ENCODE results near the gene PDIA6. TPM values are rescaled to one million over a fixed set of nuclear protein-coding genes. Genes with fewer than 3 reads are reported as not detected.

Gene PDIA6
- total RNA-seq, 1 donor from 2014 or later, result 85.8 TPM

GRCh38 chr2:10860081-10860813, 47.7 kb upstream of the PDIA6 start:
- Mint-ChIP-seq H3K4me1 (ENCODE audit: low read depth, unreplicated experiment) (no peaks in the 10 kb centered on the region), H3K27me3 (ENCODE audit: unreplicated experiment) (peaks cover 5% of the 10 kb centered on the region), H3K36me3 (ENCODE audit: unreplicated experiment) (no peaks in the 10 kb centered on the region), H3K9me3 (ENCODE audit: unreplicated experiment) (no peaks in the 10 kb centered on the region), H3K4me3 (ENCODE audit: unreplicated experiment) (no peak overlapping the region), H3K27ac (ENCODE audit: unreplicated experiment) (no peak overlapping the region)
- no peak for DNase-seq
- TF ChIP-seq CTCF (IDR thresholded peaks at IDR 0.05; ENCODE audit: partially characterized antibody, unreplicated experiment), result no peak

- DNase-seq, result no peak
- Mint-ChIP-seq H3K27ac (ENCODE audit: unreplicated experiment) (no peak overlapping the region), H3K9me3 (ENCODE audit: unreplicated experiment) (no peaks in the 10 kb centered on the region), H3K4me1 (ENCODE audit: low read depth, unreplicated experiment) (peaks cover 6% of the 10 kb centered on the region), H3K36me3 (ENCODE audit: unreplicated experiment) (no peaks in the 10 kb centered on the region), H3K27me3 (ENCODE audit: unreplicated experiment) (peaks cover 5% of the 10 kb centered on the region), H3K4me3 (ENCODE audit: unreplicated experiment) (no peak overlapping the region)
- TF ChIP-seq CTCF (IDR thresholded peaks at IDR 0.05; ENCODE audit: partially characterized antibody, unreplicated experiment), result no peak
Observed at GRCh38 chr2:10859278-10859677, 46.7 kb upstream of the PDIA6 start.

GRCh38 chr2:10848541-10848940, 36.0 kb upstream of the PDIA6 start:
- no peak for TF ChIP-seq CTCF (IDR thresholded peaks at IDR 0.05; ENCODE audit: partially characterized antibody, unreplicated experiment)
- Mint-ChIP-seq H3K4me3 (ENCODE audit: unreplicated experiment) (no peak overlapping the region), H3K27ac (ENCODE audit: unreplicated experiment) (no peak overlapping the region), H3K36me3 (ENCODE audit: unreplicated experiment) (no peaks in the 10 kb centered on the region), H3K9me3 (ENCODE audit: unreplicated experiment) (peaks cover 1% of the 10 kb centered on the region), H3K27me3 (ENCODE audit: unreplicated experiment) (peaks cover 2% of the 10 kb centered on the region), H3K4me1 (ENCODE audit: low read depth, unreplicated experiment) (peaks cover 3% of the 10 kb centered on the region)
- no peak for DNase-seq

GRCh38 chr2:10847008-10847407, 34.4 kb upstream of the PDIA6 start:
- no peak overlapping the region for H3K4me3 Mint-ChIP-seq (ENCODE audit: unreplicated experiment)
- H3K36me3 Mint-ChIP-seq (ENCODE audit: unreplicated experiment), result no peaks in the 10 kb centered on the region
- peaks cover 3% of the 10 kb centered on the region for H3K4me1 Mint-ChIP-seq (ENCODE audit: low read depth, unreplicated experiment)
- no peak for DNase-seq
- no peaks in the 10 kb centered on the region for H3K27me3 Mint-ChIP-seq (ENCODE audit: unreplicated experiment)
- TF ChIP-seq CTCF (IDR thresholded peaks at IDR 0.05; ENCODE audit: partially characterized antibody, unreplicated experiment), result no peak
- H3K27ac Mint-ChIP-seq (ENCODE audit: unreplicated experiment), result no peak overlapping the region
- peaks cover 3% of the 10 kb centered on the region for H3K9me3 Mint-ChIP-seq (ENCODE audit: unreplicated experiment)

GRCh38 chr2:10846110-10846861, 33.7 kb upstream of the PDIA6 start:
- Mint-ChIP-seq H3K4me3 (ENCODE audit: unreplicated experiment) (no peak overlapping the region), H3K9me3 (ENCODE audit: unreplicated experiment) (peaks cover 5% of the 10 kb centered on the region), H3K27me3 (ENCODE audit: unreplicated experiment) (no peaks in the 10 kb centered on the region), H3K4me1 (ENCODE audit: low read depth, unreplicated experiment) (peaks cover 3% of the 10 kb centered on the region), H3K36me3 (ENCODE audit: unreplicated experiment) (peaks cover 2% of the 10 kb centered on the region), H3K27ac (ENCODE audit: unreplicated experiment) (no peak overlapping the region)
- no peak for TF ChIP-seq CTCF (IDR thresholded peaks at IDR 0.05; ENCODE audit: partially characterized antibody, unreplicated experiment)
- DNase-seq, result no peak
